ENCODE results near the gene SARDH.
"Not testable (repeated sequence)": the region's sequence is repeated elsewhere in the genome, so short reads cannot be mapped to it uniquely, and the experiment has no call there.

The SARDH gene

DNA sequence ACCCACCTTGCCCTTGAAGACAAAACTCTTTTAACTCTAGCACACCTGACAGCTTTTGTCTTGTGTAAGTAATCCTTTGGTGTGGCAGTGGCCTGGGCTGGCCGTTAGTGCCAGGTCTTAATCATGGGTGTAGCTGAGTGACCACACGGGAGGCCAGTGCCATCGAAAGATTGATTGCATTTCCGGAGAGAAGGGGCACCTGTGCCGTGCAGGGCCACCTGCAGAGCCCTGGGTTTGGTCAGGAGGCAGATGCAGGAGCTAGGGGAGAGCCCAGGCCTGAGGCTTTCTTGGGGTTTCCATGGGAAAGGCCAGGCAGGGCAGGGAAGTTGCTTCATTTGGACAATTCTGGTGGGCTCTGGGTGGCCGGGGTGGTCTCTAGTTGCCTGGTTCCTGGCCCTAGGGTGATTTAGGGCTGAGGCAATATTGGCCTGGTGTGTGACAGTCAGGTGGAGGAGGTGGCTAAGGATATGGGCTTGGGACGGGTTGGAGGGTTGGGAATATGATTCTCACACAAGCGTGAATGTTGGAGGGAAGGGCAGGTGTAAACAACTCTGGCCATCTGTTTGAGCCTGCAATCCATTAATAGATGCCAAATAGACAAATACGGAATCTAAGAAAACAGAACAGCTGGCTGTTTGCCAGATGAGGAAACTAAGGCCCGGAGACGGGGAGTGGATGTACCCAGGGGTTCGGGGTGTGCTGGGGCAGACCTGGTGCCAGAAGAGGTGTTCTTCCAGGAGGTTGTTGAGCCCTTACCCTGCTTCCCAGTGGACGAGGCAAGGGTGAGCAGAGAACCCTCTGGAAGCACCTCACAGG is 97.4 kb downstream of the SARDH start:
- DNase-seq = no peak

DNA sequence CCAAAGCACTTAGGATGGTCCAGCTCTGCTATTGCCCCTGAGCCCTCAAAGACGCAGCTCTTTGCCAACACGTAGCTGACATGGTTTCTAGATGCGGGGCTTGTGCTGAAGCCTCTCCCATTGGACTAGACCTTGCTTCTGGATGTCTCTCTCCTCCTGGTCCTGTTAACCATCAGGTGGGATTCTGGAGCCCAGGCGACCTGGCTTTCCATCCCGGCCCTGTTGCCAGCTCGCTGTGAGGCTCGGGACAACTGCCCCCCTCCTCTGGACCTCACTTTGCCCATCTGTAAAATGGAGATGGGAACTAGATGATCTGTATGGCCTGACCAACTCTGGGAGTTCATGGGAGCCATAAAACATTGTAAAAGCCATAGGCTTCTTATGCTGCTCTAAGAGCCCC is 98.0 kb downstream of the SARDH start:
- DNase-seq = no peak

DNA sequence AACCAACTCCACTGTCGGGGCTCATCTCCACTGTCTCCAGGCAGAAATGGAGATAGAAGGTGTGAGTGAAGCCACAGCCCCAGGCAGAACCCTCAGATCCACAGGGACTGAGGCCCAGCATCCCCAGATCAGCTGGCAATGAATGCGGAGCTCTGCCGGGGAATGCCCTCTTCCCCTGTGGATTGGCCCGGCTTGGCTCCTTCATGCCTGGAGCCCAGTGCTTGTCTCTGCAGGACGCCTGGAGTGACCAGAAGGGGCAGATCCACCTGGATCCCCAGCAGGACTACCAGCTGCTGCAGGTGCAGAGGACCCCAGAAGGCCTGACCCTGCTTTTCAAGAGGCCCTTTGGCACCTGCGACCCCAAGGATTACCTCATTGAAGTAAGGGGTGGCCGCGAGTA is 98.5 kb downstream of the SARDH start:
- no peak for DNase-seq

DNA sequence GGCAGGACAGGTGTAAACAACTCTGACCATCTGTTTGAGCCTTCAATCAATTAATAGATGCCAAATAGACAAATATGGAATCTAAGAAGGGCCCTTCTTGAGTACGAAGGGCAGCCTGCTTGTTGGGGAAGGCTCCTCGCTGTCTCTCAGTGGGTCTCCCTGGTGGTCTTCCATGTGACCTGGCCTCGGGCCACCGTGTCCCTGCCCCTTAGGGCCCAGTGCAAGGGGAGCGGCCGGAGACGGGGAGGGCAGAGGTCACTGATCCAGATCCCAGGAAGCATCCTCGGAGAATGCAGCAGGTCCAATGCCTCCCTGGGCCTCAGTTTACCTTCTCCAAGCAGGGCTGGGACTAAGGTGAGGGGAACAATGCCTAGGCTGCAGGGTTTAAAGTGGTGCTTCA is 99.4 kb downstream of the SARDH start:
- DNase-seq = no peak

DNA sequence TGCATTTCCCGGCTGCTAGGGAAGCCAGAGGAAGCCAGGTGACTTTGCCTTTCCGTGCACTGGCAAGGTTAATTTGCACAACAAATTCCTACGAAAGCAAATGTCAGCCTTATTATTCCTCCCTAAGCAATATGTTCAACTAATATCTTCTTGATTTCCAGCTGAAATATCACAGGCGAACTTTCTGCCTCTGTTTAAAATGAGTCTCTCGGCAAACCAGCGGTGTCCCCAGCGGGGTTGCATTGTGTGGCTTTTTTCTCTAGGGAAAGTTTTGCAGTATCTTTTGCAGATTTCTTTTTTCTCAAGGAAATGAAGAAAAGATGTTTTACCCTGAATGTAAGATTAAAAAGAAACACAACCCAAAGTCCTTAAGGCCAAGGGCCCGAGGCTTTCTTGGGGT is 100.1 kb downstream of the SARDH start:
- no peak for DNase-seq

DNA sequence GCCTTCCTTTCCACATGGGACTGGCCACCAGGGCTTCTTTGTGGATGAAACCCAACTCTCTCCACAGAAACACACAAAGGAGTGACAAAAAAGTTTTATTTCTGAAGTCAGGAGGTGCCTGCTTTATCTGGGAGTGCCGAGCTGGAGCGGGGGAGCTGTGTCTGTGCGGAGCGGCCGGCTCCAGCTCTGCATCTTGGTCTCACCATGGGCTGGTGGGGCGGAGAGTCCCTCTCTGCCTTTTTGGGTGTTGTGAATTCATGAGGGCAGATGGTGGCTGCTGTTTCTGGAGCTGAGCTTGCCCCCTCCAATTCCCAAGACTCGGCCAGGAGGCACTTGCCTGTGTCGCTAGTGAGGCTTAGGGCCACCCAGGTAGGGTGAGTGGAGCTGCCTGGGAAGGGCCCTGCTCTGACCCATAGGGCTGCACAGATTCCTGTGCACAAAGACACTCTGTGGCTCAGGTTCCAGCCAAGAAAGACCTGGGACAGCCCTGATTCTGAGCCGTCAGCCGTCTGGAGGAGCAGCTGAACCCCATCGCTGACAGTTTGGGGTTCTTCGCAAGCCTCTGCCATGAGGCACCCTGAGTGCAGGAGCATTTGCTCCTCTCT is 100.6 kb downstream of the SARDH start:
- DNase-seq = no peak

DNA sequence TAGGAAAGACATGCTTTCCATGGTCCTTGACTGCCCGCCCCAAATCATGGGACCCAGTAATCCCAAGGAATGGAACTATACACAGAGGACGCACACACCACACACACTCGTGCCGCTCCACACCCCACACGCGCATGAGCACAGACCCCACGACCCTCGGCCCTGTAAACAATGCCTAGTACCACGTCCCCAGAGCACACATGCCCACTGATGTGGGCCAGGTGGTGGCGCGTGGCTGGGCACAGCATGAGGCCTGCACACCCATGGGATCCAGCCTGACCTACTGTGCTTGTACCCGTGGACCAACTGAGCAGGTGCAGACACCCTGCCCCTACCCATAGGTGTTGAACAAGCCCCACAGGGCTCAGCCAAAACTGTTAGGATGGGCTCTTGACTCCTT is 101.2 kb downstream of the SARDH start:
- DNase-seq = no peak

DNA sequence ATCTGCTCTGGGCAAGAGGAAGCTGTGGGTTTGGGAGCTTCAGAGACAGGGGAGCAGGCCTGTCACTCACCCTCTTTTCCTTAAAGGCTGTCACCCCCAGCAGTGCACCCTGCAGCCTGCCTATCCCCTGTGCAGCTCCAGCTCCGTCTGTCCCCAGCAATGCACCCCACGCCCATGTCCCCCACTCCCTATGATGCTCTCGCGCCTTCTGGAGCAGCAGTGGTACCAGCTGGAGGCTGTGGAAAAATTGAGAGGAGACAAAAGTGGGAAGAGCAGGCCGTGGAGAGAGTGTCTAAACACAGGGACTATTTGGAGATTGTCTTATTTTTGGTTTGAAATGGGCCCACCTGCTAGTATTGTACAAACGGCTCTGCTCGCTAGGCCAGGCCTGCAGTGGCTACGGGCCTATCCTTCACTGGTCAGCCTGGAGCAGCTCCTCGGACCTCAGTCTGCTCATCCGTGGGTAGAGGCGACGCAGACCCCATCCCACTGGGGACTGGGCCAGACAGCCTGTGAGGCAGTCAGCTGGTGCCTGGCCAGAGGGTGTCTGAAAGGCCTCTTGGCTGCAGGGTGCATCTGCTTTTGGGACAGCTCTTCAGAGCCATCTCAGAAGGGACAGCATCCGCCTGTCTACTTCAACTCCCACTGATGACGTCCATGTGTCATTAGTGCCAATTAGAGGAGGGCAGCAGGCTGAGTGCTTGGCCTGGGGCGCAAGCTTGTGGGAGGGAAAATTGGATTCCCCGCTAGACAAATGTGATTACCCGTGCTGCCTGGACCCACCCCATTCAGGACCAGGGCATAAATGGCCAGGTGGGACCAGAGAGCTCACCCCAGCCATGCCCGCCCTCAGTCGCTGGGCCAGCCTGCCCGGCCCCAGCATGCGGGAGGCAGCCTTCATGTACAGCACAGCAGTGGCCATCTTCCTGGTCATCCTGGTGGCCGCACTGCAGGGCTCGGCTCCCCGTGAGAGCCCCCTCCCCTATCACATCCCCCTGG is 102.3 kb downstream of the SARDH start, which contains the start of gene DBH:
Gene DBH, plus strand, starts transcription at position 831 of the 999 bp plus-strand sequence. Its CDS starts 9 bp downstream, at position 840.
- DNase-seq = no peak

DNA sequence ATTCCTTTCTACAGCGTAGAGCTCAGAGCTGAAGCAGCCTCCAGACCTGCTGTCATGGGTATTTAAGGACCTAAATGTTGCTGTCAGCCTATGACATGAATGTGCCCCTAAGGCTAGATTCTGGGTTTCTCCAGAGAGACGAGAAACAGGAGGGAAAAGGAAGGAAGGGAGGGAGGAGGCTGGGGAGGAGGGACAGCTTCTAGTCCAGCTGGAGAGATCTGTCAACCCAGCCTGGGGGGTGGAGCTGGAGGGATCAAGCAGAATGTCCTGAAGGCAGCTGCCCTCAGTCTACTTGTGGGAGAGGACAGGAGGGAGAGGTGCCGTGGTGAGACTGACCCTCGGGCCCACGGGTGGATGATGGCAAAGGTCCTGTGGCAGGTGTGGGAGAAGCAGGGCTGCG is 103.1 kb downstream of the SARDH start:
- DNase-seq = no peak

DNA sequence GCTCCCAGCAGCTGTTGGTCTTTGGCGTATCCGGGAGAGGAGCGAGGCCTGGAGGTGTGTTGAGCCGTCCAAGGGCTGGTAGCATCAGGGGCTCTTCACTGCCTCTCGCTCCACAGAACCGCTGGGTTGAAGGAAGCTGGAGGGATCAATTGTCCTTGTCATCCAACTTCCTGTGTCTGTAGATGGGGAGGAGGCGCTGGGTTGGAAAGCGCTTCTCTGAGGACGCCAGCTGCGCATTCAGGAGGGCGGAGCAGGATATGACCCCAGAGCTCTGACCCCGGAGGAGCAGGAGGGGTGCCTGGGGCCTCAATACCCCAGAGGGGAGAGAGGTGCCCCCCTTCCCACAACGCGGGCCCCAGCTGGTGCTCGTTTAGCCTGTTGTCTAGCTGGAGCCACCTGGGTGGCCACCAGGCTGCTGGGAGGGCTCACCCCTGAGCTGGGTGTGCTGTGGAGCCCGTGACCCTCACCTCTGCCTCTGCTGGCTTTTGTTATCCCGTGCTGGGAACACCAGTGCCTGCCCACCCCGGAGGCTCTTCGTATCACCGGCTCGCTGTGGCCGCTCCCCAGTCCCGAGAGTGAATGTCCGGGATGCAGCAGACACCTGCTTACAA is 104.0 kb downstream of the SARDH start:
- peak; percentile 92 for DNase-seq

DNA sequence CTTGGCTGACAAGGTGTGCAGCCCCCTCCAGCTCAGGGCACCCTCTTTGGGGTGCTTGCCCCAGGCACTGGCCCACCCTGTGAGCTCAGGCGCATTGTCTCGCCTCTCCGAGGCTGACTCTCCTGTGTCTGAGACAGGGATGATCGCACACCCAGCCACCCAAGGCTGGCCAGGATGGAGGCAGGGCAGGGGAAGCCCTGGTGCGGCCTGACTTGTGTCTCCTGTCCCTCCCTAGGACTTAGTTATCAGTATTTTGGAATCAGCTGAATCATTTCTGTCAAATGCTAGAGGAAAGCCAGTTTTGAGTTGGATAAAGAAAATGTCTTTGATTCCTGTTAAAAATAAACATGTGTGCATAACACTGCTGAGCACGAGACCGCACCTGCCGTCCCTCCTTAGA is 104.5 kb downstream of the SARDH start:
- no peak for DNase-seq

DNA sequence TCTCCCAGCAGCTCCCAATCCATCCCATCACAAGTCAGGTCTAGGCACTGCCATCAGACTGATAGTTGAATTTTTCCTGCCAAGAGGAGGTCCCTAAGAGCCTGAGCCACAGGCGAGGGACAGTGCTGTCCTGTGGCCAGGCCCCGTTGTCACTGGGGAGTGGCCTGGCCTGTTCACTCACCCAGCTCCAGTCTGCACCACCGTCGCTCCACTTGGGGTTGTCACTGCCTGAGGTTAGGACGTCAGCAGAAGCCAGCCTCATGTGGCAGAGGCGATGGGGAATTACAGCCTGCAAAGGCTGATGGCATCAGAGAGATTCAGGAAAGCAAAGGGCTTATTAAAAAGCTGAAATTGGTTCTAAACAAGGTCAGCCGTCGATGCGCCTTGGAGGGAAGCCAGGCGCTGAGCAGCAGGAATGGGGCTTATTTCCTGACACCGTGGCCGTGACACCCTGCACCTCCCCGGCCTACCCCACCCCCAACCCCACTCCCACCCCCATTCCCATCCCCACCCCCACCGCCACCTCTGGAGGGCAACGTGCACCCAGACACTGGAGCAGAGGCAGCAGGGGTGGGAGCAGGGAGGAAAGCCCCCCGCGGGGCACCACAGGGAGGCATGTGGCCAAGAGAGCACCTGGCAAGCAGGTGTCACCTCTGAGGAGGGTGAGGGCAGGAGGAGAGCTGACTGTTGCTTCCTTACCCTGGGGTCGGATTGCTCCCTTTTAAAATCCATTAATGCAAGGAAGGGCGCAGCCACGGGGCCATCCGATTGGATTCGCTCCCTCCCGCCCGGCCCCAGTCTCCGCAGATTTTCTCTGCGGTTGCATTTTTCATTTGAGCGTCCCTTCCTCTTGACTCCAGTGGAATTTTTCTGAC is 105.1 kb downstream of the SARDH start:
- peak; percentile 48 for DNase-seq

DNA sequence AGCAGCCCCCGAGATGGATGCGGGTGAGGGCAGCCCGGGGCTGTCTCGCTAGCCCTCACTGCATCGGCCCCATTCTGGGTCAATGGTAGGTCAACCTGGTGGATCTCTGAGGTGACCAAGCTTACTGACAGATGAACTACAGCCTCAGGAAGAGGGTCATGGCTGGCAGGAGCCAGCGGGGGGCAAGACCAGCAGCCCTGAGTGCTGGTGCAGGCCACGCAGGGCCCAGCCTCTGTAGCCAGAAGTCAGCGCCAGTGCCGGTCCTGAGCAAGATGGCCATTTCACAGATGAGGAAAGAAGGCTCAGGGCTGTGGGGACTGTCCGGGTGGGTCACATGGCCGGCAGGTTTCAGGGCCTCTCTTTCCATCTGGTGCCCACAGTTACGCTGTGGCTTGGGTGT is 107.0 kb downstream of the SARDH start:
- no peak for DNase-seq

DNA sequence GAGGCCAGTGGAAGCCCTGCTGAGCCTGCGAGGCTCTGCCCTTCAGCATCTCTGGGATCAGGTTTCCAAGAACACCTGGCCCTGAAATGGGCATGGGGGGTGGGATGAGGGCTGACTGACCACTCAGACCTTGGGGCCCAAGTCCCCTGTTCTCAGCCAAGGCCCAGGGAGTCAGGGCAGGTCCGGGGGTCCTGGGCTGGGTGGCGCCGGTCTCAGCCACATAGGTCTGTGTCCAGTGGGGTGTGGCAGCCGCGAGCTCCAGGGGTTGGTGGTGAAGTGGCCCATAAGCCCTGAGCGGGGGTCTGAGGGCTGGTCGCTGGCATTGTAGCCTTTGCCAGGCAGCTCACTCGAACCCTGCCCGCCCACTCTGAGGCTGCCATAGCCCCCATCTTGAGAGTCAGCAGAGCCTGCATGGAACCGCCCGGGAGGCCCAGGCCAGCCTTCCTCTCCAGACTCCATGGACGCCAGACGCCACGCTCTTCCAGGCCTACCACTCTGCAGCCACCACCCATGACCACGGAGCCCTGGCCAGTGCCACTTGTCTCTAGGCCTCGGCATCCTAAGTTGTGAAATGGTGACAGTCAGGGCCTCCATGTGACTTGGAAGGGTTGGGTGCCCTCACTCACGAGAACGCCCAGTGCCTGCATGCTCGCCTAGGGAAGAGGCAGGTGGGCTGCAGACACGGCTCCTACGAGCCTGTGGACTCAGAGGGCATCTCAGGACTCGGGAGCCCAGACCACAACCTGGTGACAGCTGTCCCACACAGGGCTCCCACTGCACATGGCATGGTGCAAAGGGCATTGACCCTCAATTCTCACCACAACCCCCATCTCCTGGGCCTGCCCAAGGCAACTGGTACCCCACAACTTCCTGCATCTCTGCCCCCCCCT is 108.7 kb downstream of the SARDH start:
- no peak for DNase-seq

DNA sequence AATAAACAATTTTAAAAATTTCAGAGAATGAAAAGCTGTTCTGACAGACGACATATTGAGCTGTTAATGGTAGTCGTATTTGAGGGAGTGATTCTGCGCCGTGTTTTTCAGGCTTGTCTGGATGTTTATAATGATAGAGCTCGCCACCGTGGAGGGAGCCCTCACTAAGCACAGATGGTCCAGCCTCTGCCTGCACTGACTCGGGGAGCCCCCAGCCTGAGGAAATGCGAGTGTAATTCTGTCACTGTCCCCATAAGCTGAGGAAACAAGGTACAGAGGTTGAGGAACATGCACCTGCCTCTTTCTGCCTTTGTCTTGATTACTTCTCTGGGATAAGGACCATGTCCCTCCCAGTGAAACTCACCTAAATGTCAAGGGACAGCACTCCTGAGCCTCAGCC is 109.4 kb downstream of the SARDH start:
- no peak for DNase-seq

DNA sequence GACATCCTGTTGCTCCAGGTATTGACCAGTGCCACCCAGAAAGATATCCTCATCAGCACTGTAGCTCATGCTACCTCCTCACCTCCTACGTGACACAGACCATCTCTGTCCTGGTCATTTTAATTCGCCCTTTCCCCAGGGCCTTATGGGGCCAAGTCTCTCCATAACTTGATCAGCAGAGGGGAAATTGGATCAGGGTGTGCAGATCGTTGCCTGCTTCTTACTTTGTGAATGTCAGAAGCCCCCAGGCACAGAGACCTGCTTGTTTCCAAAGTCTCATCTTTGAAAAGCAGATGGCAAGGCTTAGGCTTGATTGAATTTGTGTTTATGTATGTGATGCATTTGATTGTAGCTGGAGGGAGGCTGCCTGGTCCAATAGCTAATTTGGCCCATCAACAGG is 110.8 kb downstream of the SARDH start:
- DNase-seq = no peak

DNA sequence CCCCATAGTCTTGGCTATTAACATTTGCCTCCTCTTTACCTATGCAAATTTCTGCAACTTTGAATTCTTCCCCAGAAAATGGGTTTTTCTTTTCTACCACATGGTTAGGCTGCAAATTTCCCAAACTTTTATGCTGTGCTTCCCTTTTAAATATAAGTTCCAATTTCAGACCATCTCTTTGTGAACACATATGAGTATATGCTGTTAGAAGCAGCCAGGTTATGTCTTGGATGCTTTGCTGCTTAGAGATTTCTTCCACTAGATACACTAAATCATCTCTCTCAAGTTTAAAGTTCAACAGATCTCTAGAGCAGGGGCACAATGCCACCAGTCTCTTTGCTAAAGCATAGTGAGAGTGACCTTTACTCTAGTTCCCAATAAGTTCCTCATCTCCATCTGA is 112.1 kb downstream of the SARDH start:
- DNase-seq = not testable (repeated sequence)

DNA sequence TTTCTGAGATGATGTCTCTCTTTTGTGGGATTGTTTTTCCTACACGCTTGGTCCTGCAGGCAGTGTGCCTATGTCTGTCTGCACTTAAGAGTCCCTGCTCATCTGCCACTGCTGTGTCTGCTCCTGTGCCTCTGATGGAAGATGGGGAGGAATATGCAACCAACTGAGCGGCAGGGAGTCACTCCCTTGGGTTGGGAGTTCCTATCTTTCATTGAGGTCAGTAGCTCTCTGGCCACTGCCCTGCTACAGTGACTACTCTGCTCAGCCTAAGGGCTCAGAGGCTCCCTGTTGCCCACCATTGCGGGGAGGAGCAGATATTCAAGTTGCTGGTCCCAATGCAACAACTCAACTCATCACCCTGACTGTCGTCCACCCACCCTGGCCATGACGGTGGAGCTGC is 115.6 kb downstream of the SARDH start:
- DNase-seq = no peak

DNA sequence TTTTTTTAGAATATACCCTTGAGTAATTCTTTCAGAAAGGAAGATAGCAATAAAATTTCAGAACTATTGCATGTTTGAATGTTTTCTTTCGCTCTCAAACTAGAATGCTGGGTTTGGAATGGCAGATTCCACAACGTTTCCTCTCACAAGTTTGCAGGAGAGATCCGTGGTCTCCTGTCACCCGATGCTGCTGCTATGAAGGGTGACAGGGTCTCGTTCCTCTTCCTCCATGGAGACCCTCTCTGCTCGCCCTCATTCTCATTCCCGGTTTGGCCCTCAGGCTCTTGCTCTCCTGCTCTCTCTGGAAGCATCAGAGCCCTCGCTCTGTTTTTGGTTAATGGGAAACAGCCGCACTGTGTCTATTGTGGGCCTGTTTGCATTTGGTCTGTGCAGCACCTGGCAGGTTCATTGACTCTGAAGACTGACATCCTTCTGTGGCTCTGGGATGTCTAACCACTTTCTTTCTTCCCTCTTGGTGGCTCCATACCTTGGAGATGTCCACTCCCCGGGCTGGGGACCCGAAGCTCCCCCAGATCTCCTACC is 116.4 kb downstream of the SARDH start:
- DNase-seq = no peak

DNA sequence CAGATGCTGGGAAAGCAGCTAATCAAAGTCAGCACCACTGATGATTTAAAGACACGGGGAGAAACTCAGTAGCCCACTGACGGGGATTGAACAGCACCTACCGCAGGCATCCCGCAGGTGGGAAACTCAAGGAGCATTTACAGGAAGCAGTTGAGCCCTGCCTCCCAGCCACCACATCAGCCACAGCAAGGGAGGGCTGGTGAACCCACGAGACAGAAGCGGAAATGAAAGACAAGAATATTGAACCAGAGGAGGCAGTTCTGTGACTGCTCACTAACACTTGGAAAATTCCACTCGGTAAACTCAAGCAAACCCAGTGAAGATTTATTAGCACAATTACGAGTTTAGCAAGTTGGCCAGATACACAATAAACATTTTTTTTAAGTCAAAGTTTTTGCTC is 118.4 kb downstream of the SARDH start:
- DNase-seq = no peak

DNA sequence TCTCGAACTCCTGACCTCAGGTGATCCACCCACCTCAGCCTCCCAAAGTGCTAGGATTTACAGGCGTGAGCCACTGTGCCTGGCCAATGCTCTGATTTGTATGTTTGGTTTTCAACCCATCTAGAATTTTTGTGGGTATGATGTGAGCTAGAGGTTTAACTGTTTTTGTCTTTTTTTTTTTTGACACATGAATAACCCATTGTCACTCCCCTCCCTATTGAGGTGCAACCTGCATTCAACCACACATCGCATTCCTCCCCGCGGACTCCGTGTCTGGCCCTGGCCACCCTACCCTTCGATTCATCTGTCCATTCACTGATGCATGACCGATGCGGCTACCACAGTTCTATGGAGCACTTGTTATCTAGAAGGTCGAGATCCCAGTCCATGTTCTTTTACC is 119.4 kb downstream of the SARDH start:
- no peak for DNase-seq
